Head of caudate nucleus (tissue), 42 donors: Measurements from ENCODE around the gene DNAJA3.

Experiments
- DNase-seq, 42 donors: peaks; one replicate each; pipeline versions ENCODE4 v3.0.0 to v3.0.0-alpha.2; 2020 to 2021; ENCODE audit warnings: mixed read lengths in 7 of 42
- intact Hi-C: fragments of 100-400 bp; cut with DNase I; formaldehyde crosslinking; loops from one replicate; pipeline ENCODE4 v1.15.0; 2022

DNAJA3 gene

DNA sequence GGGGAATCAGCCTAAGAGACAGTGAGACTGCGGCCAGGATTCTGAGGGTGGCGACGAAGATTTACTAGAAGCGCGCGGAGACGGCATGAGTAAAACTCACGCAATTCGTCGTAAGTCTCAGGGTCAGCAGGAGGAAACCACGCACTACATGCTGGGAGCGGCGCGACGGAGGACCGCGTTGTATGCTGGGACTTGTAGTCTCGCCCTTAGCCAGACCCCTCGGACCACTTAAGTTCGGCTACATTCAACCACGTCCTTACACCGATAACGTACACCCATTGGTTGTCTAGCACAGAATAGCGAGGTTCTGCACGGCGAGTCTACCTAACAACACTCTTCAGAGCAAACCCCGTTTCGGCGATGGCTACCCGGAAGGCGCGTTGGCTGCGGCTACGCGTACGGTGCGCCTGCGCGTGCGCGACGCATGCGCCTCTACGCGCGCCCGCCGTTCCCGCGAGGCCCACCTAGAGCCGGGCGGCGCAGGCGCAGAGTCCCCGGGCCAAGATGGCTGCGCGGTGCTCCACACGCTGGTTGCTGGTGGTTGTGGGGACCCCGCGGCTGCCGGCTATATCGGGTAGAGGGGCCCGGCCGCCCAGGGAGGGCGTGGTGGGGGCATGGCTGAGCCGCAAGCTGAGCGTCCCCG lies at the start of gene DNAJA3:
DNAJA3 (plus strand) TSS at position 491 of the 643 bp plus-strand sequence; CDS start at position 505, 14 bp downstream.
- intact Hi-C loops, result loop anchor here (10.0 kb wide), 1 partner anchor 49 kb away; the partner anchor contains the start of genes HMOX2 and NMRAL1

DNA sequence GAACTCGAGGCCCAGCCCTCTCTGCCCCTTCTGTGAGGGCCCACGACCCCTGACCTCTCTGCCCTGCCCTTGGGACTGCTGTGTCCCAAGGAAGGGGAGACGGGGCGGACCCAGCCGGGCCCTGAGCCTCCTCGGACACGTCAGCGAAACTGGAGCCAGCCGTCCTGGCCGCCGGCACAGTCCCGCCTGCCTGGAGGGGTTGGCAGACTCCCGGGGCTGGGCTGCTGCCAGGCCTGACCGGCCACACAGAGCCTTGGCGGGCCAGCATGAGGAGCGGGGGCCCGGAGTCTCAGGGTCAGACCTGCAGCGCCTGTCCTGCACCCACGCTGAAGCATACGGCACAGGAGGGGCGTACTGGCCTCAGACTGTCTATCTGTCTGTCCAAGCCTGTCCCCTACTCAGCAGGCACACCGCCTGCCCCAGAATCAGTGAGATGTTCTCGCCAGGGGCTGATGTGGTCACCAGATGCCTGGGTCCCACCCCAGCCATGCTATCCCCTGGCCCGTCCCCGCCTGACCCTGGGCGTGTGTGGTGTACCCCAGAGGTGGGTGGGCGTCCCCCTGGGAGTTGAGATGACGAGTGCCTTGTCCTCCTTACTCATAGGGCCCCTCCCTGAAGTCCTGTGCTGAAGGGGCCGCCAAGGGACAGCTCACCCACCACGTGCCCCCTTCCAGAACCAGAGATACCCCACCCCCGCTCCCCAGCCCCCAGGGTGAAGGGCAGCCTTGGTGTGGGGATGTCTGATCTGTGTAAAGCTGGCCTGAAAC lies 49.4 kb upstream of the DNAJA3 start:
- DNase-seq, result peak; percentile 64 to 95 (median 88)
- intact Hi-C loops, result no loop called here

More for the DNA sequence above, at the start of gene DNAJA3:
- DNase-seq, result peak; percentile 88 to 97 (median 93)

DNA sequence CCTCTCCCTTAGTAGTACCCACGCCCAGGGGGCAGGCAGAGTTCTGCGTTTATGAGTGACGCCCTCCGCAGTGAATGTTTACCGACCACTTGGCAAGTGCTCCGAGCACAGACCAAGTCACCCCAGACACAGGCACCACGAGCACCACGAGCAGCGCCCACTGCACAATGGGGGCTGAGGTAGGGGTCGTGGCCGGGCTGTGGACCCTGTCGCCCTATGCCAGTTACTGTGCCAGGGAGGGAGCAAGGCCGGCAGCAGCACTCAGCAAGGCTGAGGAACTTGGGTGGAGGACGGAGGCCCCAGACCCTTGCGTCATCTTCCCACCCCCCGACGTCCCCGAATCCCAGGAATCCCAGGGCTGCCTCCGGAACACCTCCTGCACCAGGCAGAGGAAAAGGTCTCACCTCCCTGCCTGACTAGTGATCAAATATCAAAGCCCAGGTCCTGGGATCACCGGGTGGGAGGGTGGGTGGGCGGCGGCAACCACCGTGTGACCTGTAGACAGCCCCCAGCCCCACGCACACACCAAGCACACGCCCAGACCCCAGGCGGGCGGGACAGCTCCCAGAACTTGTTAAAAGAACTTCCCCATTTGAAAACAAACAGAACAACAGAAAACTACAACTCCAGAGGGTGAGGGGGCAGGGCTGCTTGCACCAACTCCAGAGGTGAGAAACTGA lies 48.6 kb upstream of the DNAJA3 start:
- peak in 1 of 42 donors; percentile 3 for DNase-seq
- intact Hi-C loops, result no loop called here

DNA sequence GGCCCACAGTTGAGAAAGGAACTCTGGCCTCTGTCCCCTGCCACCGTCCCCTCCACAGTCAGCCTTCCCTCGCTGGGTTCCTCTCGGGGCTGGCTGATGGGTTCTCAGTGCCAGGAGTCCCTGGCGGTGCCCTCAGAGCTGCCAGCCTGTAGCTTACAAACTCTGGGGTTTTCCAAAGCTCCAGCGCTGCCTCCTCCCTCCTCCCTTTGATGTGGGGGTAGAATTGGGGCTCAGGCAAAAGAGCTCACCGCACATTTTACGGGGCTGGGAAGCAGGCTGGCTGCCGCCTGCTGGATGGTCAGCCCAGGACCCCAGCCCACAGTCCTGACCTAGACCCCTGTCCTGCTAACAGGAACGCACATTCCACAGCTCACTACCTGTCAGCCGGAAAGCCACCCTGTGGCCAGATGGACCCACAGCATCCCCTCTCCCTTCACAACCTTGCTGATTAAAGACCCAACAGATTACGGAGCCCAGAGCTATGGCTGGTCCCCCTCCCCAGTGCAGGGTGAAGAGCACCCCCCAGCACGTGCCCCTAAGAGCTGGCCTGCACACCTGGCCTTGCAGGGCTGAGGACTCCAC lies 48.0 kb upstream of the DNAJA3 start:
- intact Hi-C loops, result no loop called here
- peak in 7 of 42 donors; percentile 33 to 60 (median 45) for DNase-seq

DNA sequence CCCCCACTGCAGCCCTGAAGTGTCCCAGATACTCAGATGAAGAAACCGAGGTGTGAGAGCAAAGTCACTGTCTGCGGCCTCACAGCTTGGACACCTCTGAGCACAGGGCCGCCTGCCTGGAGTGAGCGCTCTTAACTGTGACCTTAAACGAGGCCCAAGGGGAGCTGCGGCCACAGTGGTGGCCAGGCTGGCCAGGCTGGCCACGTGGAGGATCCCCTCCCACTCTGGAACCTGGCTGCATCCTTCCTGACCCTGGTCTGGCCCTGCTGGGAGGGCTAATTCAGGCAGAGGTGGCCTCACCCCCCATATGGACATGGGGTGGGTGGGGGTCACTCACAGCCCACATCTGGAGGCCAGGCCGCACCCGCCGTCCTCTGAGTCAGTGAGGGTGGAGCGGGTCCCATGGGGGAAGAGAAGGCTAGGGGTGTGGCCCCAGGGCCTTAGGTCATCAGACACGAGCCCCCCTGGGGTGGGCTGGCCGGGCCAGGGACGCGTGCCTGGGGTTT lies 47.5 kb upstream of the DNAJA3 start:
- peak in 1 of 42 donors; percentile 2 for DNase-seq
- intact Hi-C loops, result no loop called here

DNA sequence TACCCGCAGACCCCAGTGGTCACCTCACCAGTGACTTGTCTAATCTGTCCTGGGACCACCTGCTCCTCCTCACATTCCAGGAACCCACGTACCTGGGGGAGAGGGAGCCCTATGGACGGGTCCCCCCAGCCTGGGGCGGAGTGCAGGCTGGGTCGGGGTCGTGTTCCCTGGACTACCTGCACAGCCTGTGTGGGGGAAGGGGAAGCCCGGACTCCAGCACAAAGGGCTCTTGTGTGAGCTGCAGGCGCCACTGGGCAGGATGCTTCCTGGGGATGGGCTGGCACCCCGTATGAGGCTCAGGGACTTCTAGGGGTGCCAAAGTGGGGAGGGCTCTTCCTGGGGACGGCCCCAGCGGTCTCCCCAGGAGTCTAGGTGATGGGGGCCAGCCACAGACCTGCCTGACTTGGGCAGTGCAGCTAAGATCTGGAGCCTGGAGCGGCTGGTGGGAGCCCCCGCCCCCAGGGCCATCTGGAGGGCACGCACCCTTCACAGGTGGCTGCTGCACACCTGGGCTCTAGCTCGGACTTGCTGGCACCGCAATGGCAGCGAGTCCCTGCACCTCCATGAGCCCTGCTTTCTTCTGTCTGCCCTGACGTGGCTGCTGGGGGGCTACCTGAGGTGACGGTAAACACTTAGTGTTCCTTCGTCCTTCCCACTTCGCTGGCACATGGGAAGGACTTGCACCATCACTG lies 46.5 kb upstream of the DNAJA3 start:
- intact Hi-C loops, result no loop called here
- DNase-seq, result no peak

DNA sequence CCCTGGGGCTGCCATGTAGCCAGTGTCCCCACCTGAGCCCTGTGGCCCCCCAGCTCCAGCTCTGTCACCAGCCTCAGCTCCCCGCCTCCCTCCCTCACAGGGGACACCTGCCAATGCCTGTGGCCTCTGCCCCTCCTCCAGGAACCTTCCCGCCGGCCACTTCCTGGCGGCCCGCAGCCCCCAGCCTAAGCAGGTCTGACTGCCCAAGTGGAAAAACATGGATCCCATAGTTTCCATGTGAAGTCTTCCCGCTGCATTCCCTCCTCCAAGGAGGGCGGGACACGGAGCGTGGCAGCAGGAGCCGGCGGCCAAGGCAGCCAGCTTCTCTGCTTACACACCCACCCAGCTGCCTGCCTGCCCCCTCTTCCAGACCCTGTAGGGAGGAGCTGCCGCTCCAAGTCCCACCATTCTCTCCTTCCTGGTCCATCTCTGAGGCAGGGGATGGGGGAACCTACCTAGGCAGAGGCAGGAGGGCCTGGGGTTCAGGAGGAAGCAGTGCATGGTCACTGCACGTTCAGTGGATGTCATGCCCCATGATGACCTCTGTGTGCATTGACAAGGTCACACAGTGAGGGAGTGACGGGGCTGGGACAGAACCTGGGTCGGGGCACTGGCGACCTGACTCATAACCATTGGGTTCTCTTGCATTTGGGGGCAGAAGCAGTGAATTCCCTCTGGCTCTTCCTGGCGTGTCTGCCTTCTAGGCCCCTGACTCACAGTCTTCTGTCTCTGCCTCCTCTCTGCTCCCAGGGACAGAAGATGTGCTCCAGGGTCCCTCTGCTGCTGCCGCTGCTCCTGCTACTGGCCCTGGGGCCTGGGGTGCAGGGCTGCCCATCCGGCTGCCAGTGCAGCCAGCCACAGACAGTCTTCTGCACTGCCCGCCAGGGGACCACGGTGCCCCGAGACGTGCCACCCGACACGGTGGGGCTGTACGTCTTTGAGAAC lies 45.3 kb upstream of the DNAJA3 start:
- peak in 1 of 42 donors; percentile 2 for DNase-seq
- intact Hi-C loops, result no loop called here

DNA sequence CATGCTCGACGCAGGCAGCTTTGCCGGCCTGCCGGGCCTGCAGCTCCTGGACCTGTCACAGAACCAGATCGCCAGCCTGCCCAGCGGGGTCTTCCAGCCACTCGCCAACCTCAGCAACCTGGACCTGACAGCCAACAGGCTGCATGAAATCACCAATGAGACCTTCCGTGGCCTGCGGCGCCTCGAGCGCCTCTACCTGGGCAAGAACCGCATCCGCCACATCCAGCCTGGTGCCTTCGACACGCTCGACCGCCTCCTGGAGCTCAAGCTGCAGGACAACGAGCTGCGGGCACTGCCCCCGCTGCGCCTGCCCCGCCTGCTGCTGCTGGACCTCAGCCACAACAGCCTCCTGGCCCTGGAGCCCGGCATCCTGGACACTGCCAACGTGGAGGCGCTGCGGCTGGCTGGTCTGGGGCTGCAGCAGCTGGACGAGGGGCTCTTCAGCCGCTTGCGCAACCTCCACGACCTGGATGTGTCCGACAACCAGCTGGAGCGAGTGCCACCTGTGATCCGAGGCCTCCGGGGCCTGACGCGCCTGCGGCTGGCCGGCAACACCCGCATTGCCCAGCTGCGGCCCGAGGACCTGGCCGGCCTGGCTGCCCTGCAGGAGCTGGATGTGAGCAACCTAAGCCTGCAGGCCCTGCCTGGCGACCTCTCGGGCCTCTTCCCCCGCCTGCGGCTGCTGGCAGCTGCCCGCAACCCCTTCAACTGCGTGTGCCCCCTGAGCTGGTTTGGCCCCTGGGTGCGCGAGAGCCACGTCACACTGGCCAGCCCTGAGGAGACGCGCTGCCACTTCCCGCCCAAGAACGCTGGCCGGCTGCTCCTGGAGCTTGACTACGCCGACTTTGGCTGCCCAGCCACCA lies 44.4 kb upstream of the DNAJA3 start:
- peak in 41 of 42 donors; percentile 35 to 88 (median 74) for DNase-seq
- intact Hi-C loops, result no loop called here

DNA sequence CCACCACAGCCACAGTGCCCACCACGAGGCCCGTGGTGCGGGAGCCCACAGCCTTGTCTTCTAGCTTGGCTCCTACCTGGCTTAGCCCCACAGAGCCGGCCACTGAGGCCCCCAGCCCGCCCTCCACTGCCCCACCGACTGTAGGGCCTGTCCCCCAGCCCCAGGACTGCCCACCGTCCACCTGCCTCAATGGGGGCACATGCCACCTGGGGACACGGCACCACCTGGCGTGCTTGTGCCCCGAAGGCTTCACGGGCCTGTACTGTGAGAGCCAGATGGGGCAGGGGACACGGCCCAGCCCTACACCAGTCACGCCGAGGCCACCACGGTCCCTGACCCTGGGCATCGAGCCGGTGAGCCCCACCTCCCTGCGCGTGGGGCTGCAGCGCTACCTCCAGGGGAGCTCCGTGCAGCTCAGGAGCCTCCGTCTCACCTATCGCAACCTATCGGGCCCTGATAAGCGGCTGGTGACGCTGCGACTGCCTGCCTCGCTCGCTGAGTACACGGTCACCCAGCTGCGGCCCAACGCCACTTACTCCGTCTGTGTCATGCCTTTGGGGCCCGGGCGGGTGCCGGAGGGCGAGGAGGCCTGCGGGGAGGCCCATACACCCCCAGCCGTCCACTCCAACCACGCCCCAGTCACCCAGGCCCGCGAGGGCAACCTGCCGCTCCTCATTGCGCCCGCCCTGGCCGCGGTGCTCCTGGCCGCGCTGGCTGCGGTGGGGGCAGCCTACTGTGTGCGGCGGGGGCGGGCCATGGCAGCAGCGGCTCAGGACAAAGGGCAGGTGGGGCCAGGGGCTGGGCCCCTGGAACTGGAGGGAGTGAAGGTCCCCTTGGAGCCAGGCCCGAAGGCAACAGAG lies 43.5 kb upstream of the DNAJA3 start:
- intact Hi-C loops, result no loop called here
- DNase-seq, result no peak

DNA sequence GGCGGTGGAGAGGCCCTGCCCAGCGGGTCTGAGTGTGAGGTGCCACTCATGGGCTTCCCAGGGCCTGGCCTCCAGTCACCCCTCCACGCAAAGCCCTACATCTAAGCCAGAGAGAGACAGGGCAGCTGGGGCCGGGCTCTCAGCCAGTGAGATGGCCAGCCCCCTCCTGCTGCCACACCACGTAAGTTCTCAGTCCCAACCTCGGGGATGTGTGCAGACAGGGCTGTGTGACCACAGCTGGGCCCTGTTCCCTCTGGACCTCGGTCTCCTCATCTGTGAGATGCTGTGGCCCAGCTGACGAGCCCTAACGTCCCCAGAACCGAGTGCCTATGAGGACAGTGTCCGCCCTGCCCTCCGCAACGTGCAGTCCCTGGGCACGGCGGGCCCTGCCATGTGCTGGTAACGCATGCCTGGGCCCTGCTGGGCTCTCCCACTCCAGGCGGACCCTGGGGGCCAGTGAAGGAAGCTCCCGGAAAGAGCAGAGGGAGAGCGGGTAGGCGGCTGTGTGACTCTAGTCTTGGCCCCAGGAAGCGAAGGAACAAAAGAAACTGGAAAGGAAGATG lies 42.8 kb upstream of the DNAJA3 start:
- intact Hi-C loops, result no loop called here
- no peak for DNase-seq

DNA sequence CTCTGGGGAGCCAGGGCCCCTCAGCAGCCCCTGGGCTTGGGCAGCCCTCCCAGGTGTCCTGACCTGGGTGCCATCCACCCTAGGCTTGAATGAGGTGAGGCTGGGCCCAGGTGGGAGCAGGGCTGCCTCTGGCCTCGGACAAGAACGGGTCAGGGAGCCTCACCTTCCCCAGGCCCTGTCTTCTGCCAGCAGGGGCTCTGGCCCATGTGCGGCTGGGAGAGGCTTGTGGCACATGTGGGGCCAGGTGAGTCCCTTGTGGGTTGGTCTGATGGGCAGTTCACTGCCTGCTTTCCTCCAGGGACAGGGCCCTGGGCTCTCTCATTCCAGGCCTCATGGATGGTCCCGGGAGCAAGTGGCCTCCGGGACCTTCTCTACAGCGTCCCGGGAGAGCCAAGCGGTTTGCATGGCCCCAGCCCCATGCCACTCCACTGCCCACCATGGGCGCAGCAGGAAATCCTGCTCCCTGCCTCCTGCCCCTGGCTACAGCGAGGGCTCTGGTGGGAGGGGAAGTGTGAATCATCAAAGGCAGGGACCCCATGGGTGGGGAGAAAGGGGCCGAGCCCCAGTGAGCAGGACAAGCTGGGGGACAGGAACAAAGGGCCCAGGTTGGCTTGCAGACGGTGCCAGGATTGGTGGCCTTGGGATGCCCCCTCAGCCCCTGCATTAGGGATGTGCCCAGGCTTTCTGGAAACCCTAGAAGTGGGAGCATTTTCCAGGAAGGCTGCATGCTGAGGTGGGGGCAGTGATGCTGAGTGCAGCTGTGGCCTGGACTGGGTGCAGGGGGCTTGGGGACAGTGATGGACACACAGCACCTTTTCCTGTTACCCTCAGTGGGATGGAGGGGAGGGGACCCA lies 41.9 kb upstream of the DNAJA3 start:
- intact Hi-C loops, result no loop called here
- DNase-seq, result no peak

DNA sequence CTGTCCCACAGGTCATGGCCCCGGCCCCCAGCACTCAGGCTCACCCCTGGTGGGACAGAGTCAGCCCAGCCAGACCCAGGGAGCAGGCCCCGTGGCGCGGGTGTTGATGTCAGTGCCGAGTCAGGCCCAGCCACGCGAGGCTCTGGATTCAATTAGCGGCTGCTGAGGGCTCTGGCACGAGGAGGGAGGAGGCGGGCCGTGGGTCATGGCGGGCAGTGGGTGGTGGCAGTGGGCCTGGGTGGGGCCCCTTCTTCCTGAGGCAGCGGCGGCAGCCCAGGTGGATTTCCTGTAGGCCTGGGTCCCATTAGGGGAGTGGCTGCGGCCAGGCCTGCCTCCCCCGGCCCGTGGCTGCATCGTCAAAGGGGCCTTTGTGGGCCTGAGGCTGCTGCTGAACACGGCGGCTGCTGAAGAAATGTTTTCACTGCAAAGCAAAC lies 41.1 kb upstream of the DNAJA3 start:
- DNase-seq, result no peak
- intact Hi-C loops, result no loop called here

DNA sequence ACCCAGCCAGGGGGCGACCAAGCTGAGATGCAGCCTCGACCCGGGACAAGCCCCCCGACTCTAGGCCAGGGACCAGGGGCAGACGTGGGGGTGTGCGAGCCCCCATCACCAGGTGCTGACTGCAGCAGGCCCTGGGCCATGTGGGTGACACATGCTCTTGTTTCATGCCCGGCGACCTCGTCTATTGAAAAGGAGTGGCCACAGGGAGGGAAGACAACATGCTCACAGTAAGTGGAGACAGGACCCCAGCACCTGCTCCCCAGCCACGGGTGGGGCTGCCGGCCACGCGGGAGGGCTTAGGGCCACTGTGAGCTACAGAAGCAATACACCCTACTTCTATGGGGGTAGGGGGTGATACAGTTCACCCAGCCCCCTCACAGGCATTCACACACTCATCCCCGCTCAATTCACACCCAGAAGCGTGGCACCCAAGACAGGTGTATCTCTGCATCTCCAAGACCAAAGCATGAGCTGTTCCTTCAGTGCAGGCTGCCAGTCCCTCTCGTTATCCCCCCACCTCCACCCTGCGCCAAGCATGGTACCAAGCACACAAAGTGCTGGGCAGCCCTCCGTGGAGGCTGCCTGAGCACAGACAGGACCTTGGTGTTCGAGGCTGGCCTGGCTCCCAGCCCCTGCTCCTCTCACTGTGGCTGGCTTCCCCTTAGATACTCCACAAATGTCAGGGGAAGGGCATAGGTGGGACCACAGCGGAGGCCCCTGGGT lies 40.4 kb upstream of the DNAJA3 start:
- intact Hi-C loops, result no loop called here
- DNase-seq, result no peak
